T-helper 2 cell treated with Interferon-gamma antibody and Interleukin-4, amounts not matched to agents 100 ng/mL and 5 ng/mL, for 36 hours (primary cell): Measurements from ENCODE around the gene SDC3. TPM values are rescaled to one million over a fixed set of nuclear protein-coding genes. Genes with fewer than 3 reads are reported as not detected.

Experiments used
- intact Hi-C: fragments of 100-400 bp; cut with micrococcal nuclease; formaldehyde crosslinking; loops from one replicate; pipeline ENCODE4 v1.15.1; 2023
- total RNA-seq: library from RNA; stranded (reverse); gene quantifications from 2 replicates; pipeline ENCODE4 v1.2.3, GENCODE V29; 2022

The SDC3 gene
- total RNA-seq, 1 donor from 2014 or later: 0.11 TPM

- intact Hi-C loops: no loop called here
Measured at GRCh38 chr1:30905403-30905802, 3.2 kb downstream of the SDC3 start.

DNA sequence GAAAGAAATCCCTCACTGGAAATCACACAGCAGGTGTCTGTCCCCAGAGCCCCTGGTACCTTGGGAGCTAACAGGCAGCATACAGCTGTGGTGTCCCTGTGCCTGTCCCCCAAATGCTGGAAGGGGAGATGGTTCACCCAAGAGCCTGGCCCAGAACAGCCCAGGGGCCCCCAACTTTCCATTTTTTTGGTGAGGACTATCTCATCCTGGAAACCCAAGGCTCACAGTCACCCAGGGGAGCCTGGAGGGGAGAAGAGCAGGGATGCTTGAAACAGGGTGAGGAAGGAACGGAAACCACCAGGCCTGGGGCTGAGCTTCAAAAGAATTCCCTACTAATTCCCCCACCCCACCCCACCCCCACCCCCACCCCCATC, 3.6 kb downstream of the SDC3 start:
- intact Hi-C loops: no loop called here

DNA sequence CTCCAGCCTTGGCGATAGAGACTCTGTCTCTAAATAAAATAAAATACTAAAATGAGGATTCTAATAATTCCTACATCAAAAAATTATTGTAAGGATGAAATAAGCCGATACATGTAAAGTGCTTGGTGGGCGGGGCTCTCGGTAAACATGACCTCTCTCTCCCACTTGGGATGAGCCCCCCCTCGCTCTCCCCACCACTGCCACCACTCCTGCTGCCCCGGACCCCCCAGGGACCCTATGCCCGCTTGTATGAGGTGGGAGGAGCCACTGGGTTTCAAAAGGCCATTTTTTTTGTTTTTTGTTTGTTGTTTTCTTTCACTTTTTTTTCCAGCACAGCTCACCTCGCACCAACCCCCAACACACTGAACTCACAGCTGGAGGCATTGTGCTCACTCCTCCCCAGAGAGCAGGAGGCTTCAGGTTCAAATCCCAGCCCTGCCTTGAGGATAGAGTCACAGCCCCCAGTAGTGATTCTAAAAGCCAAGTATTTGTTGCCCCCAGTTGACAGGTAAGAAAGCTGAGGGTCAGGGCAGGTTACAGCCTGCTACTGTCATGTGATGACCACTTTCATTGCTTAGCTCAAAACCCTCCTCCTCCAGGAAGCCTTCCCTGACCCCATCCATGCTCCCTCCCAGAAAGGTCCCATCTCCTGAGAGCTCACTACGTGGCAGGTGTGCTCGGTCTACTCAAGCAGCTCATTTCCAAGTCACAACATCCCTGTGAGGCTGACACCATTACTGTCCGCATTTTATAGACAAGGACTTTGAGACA, 4.2 kb downstream of the SDC3 start:
- intact Hi-C loops: no loop called here

DNA sequence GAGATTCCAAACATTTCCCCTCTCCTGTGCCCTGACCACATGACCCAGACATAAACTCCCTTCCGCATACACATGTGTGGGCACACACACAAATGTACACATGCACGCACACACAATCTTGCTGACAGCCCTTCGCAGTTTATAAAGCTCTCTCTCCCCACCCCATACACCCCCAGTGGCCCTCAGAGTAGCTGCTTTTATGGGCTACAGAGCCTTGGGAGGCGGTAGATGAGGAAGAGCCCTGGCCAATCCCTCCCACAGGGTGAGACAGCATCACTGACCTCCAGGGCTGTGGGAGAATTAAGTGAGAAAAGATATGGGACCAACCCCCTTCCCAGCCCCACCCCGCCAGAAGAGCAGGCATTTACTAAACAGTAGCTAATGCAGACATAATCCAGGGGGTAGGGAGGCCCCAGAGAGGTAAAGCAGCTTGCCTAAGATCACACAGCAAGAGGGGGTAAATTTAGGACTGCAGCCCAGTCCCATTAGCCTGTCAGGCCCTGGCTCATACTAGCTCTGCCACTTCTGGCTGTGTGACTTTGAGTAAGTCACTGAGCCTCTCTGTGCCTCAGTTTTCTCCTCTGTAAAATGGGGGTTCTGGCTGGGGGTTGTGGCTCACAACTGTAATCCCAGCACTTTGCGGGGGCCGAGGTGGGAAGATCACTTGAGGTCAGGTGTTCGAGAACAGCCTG, 5.1 kb downstream of the SDC3 start:
- intact Hi-C loops: no loop called here

DNA sequence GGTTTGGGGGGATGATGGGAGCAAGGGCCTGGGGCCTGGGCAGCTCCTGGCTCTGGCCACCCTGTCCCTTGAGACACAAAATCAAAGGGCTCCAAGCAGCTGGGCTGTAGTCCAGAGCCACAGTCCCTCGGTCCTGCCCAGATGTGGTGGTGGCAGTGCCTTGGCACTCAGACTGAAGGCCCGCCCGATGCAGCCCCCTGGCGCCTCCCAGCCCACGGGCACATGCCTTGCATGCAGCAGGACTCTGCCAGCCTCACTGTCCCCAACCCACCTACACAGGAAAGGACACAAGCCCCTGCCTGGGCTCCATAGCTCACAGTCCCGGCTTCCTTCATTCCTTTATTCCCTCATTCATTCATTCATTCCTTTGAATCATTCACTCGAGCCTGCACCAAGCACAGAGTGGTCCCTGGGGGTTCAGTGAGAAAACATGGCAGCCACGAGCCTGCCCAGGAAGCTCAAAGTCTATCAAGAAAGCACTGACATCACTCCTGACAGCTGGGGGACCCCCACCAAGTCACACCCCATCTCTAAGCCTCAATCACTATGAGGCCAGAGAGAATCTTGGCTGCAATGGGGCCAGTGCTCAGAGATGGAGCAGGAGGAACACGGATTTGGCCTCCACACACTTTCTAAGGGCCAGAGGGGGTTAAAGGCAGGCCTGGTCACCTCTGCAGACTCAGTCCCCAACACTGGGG, 5.8 kb downstream of the SDC3 start:
- intact Hi-C loops: no loop called here

DNA sequence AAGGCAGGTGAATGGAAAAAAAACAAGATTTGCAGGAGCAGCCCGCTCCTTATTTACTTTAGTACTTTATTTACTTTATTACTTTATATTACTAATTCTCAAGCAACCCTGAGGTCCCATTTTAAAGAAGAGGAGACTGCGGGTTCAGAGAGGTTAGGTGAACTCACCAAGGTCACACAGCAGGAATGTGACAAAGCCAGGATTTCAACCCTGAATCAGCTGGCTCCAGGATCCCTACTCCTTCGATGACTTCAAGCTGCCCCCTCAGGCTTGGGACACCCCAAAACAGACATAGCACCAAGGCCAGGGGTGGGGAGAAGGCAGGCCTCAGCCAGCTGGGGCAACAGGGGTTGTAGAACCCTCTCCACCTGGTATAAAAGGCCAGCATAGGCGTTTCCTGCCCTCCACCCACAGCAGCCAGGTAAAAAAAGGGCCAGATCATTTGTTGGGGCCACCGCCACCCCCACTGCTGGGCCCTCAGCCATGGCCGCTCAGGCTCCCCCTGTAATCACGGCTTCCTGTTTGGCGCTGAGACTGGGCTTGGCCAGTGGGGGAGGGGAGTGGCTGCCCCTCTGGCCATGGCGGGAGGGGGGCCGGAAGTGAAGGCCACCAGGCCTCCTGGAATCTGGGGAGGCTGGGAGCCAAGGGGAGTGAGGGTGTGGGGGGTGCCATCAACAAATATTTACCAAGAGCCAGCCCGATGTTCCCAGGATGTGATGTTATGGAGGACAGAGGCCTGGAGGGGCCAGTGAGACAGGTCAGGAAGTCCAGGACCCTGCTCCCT, 6.6 kb downstream of the SDC3 start:
- intact Hi-C loops: no loop called here

DNA sequence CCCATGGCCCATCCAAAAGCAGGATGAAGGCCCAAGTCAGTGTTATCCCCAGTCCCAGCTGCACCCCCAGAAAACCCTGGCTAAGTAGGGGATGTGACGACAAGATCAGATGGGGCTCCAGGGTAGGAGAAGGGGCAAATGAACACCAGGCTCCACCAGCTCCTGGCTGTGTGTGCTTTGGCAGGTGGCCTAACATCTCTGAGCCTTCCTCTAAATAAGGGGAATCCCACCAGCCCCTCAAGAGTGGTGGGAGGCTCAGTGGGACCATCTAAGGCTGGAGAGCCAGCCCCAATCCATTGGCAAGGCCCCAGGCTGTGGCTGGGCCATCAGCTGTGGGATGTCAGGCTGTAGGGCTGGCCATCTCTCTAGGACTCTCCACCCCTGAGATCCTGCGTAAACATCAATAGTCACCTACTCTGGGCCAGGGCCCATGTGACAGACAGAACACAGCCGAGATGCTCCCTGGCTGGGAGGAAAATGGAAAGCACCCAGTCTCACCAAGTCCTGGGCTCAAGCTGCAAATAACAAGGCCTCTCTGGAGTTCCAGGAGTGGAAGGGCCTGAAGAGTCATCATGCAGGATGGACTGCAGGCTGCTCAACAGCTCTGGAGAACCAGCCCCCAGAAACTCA, 7.5 kb downstream of the SDC3 start:
- intact Hi-C loops: no loop called here

DNA sequence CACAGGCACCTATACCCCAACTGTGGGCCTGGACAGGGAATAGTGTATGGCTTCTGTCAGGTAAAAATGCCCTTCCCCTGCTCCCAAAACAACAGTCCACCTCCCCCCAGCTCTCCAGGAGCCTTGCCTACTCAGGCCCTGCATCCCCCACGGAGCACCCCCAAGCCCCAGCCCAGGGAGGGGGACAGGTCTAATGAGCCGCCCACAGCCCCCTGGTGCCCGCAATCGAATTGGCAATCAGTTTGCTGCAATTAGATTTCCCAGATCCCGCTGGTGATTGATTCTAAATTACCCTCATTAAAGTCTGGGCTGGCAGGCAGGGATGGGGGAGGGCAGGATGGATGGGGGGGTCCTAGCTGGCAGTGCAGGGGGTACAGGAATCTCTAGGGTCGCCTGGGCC, 8.1 kb downstream of the SDC3 start:
- intact Hi-C loops: no loop called here

DNA sequence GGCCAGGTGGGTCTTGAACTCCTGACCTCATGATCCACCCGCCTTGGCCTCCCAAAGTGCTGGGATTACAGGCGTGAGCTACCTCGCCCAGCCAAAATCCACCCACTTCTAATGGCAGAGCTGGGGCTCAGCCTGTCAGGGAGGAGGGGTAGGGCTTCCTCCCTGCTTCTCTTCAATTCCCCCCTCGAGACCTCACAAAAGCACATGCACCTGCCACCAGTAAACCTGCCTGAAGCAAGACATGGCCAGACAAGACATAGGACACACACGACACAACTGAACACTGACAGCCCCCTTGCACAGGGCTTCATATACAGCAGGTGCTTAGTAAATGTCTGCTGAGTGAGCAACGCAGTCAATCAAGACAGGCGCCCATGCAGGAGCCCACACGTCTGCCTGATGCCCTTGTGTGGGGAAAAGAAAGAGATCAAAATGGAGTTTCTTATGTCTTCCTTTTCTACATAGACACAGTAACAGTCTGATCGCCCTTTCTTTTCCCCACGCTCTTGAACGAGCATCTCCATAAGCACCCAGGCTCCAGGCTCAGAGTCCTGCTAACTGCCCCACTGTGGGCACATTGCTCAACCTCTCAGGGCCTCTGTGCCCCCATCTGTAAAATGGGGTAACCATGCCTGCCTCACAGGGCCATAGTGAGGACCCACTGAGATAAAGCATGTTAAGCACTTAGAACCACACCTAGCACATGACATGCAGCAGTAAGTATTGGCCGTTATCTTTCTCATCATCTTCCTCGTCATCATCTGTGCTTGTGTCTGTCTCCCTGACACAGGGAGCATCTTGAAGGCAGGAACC, 8.8 kb downstream of the SDC3 start:
- intact Hi-C loops: no loop called here

DNA sequence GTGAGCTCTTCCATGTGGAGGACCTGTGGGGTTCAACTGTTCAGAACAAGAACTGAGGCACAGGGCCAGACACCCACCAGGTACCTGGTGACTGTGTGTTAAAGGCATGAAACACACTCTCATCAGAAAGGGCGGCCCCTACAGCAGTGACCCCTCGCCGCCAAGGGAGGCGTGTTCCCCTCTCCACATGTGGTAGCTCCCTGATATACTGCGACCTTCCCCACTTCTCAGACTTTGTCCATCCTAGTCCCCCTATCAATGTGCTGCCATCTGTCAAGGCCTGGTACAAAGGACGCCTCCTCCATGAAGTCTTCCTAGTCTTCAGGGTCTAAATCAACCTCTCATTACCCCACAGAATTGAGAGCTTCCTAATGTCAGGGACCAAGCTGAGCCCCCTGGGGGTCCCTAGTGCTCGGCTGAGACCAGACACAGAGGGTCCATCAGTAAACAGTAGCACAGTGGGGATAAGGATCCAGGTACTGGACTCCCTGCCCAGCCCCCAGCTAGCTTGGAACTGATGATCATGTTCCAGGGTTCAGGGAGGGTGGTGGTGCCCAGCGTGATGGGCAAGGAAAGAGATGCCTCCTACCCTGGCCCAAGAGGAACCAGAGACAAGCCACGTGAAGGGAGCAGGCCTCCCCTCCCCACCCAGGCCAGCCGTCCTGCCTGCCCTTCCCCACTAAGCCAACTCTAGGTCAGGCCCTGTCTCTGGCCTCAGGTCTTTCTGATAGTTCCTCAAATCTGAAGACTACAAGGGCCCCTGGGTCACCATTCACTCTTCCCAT, 10.3 kb downstream of the SDC3 start:
- intact Hi-C loops: no loop called here

DNA sequence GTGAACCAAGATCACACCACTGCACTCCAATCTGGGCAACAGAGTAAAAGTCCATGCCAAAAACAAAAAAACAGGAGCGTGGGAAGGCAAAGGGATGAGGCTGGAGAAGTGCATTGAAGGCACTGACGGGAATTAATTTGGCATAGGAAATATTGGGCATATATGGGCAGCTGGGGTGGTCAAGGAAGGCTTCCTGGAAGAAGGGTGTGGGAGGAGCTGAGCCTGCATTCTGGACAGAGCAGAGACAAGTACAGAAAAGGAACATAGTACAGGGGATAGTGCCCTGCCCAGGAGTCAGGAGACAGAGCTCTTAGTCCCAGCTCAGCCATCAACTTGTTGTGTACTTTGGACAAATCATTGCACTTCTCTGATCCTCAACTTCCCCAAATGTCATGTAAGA, 11.7 kb downstream of the SDC3 start:
- intact Hi-C loops: no loop called here

GRCh38 chr1:30895944-30896660, 12.5 kb downstream of the SDC3 start:
- intact Hi-C loops: no loop called here

DNA sequence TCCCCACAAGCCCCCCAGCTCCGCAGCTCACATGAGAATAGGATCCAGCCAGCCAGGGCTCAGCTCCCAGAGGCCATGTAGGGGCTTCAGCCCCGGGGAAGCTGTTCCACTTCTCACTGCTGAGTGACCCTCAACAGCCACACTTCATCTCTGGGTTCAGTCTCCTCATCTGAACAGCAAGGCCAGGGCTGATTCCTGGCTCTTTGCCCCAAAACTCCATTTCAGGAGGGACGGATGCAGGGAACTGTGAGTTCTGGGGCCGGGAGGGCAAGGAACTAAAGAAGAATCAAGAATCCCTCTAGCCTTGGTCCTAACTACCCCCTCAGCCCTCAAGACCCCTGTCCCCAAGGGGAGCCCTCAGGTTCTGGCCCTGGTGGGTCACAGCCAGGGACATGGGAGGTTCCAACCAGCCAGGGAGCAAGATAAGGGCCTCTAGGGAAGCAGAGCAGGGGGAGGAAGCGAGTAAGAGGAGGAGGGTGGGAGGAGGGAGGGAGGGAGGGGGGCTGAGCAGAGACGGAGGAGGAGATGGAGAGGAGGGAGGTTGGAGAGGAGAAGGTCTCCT, 13.1 kb downstream of the SDC3 start:
- intact Hi-C loops: no loop called here

GRCh38 chr1:30894508-30894973, 14.0 kb downstream of the SDC3 start:
- intact Hi-C loops: no loop called here

DNA sequence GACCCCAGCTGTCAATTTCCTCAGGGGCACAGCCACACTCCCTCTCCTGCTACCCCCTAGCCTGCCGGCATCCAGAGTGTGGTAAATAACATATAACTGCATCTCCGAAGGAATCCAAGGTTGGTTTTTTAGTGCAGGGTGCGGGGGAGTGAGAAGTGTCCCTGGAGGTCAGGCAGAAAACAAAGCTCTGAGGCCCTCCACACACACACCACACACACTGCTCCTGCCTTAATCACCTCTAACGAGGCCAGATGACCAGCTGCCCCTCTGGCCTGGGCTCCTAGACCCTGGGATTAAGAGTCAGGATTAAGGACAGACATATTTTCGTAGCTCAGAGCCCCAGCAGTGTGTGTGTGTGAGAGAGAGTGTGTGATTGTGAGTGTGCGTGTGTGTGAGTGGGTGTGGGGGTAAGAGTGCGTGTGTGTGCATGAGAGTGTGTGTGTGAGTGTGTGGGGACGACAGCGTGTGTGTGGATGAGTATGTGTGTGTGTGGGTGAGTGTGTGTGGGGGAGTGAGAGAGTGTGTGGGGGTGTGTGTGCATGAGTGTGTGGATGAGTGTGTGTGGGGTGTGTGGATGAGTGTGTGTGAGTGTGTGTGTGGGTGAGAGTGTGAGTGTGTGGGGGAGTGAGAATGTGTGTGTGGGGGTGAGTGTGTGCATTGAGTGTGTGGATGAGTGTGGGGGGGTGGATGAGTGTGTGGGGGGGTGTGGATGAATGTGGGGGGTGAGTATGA, 14.6 kb downstream of the SDC3 start:
- intact Hi-C loops: no loop called here

- intact Hi-C loops: no loop called here
Measured at GRCh38 chr1:30892671-30893073, 15.9 kb downstream of the SDC3 start.

GRCh38 chr1:30891227-30891552, 17.4 kb downstream of the SDC3 start:
- intact Hi-C loops: no loop called here
